CD14-positive monocyte (primary cell): ENCODE data around the gene MAD1L1. TPM values are rescaled to one million over a fixed set of nuclear protein-coding genes. Genes with fewer than 3 reads are reported as not detected.

Experiments used
- DNase-seq, 3 donors: peaks; one replicate each; pipeline ENCODE4 v3.0.0-alpha.2; 2011 to 2022
- H2AFZ ChIP-seq: 2 replicates; pipeline ENCODE4 v1.6.0; 2012; ENCODE audit warnings: mild to moderate bottlenecking, low read depth, low read length, inconsistent platforms; ENCODE audit not compliant: insufficient read depth, poor library complexity, severe bottlenecking
- H3K27ac ChIP-seq, 2 donors: 1 replicate in 1 of 2; 2 replicates in 1 of 2; pipeline ENCODE4 v1.5.1; 2012 to 2013; ENCODE audit warnings: low read length in 2 of 2, control low read depth in 1 of 2, inconsistent platforms in 1 of 2, low read depth in 1 of 2, mild to moderate bottlenecking in 1 of 2
- H3K27me3 ChIP-seq, 2 donors: one replicate each; pipeline versions ENCODE4 v1.6.0 to v1.6.1; 2011 to 2013; ENCODE audit warnings: low read length in 2 of 2; ENCODE audit not compliant: control insufficient read depth in 2 of 2, insufficient read depth in 2 of 2
- H3K36me3 ChIP-seq, 2 donors: replicated peaks in 1 of 2; 1 replicate in 1 of 2; 2 replicates in 1 of 2; pipeline versions ENCODE4 v1.5.1 to v1.6.1; 2012 to 2013; ENCODE audit warnings: low read length in 2 of 2, control low read depth in 1 of 2, inconsistent platforms in 1 of 2, mild to moderate bottlenecking in 1 of 2; ENCODE audit not compliant: insufficient read depth in 2 of 2, control insufficient read depth in 1 of 2
- H3K4me1 ChIP-seq, 2 donors: 1 replicate in 1 of 2; 2 replicates in 1 of 2; pipeline versions ENCODE4 v1.5.1 to v1.6.1; 2012 to 2013; ENCODE audit warnings: low read length in 2 of 2, control low read depth in 1 of 2, inconsistent platforms in 1 of 2, mild to moderate bottlenecking in 1 of 2, moderate library complexity in 1 of 2; ENCODE audit not compliant: insufficient read depth in 2 of 2, control insufficient read depth in 1 of 2
- H3K4me2 ChIP-seq: replicated peaks from 2 replicates; pipeline ENCODE3; 2012; ENCODE audit warnings: low read length, moderate library complexity, mild to moderate bottlenecking; ENCODE audit not compliant: poor library complexity, severe bottlenecking; ENCODE audit errors: extremely low read depth
- H3K4me3 ChIP-seq, 3 experiments: fragments of 200-600 bp in 1 of 3; sonication (generic) in 1 of 3; replicated peaks in 1 of 3; 1 replicate in 2 of 3; 2 replicates in 1 of 3; pipeline ENCODE4 v1.5.1; 2011 to 2013; ENCODE audit warnings: low read length in 3 of 3, mild to moderate bottlenecking in 3 of 3, control low read depth in 2 of 3, low read depth in 2 of 3, inconsistent platforms in 1 of 3, moderate library complexity in 1 of 3
- H3K79me2 ChIP-seq: 2 replicates; pipeline ENCODE4 v1.6.0; 2012; ENCODE audit warnings: mild to moderate bottlenecking, control low read depth, inconsistent platforms, low read length, moderate library complexity; ENCODE audit not compliant: insufficient read depth
- H3K9ac ChIP-seq: 2 replicates; pipeline ENCODE4 v1.6.0; 2017; ENCODE audit warnings: low read length, mild to moderate bottlenecking; ENCODE audit not compliant: insufficient read depth, poor library complexity, severe bottlenecking
- H3K9me3 ChIP-seq, 2 donors: replicated peaks in 1 of 2; 1 replicate in 1 of 2; 2 replicates in 1 of 2; pipeline versions ENCODE4 v1.5.1 to v1.6.1; 2012 to 2013; ENCODE audit warnings: low read length in 2 of 2, control low read depth in 1 of 2; ENCODE audit not compliant: control insufficient read depth in 1 of 2, insufficient read depth in 1 of 2
- H4K20me1 ChIP-seq: 2 replicates; pipeline ENCODE4 v1.6.0; 2012; ENCODE audit warnings: mild to moderate bottlenecking, low read length, control low read depth, moderate library complexity; ENCODE audit not compliant: insufficient read depth
- H3K27ac Mint-ChIP-seq, 7 donors: one replicate each; pipeline ENCODE4 v1.8.0; 2020; ENCODE audit warnings: mild to moderate bottlenecking in 7 of 7, mixed read lengths in 7 of 7, moderate library complexity in 6 of 7, inconsistent platforms in 2 of 7
- H3K27me3 Mint-ChIP-seq, 3 donors: one replicate each; pipeline ENCODE4 v1.8.0; 2021 to 2022; ENCODE audit warnings: low read depth in 3 of 3, mild to moderate bottlenecking in 3 of 3, mixed read lengths in 3 of 3, moderate library complexity in 3 of 3, inconsistent platforms in 1 of 3
- H3K36me3 Mint-ChIP-seq, 2 donors: one replicate each; pipeline ENCODE4 v1.8.0; 2020; ENCODE audit warnings: mixed read lengths in 2 of 2, inconsistent platforms in 1 of 2, mild to moderate bottlenecking in 1 of 2
- H3K4me1 Mint-ChIP-seq: one replicate; pipeline ENCODE4 v1.8.0; 2020; ENCODE audit warnings: mild to moderate bottlenecking, mixed read lengths
- H3K4me3 Mint-ChIP-seq, 2 donors: one replicate each; pipeline ENCODE4 v1.8.0; 2020; ENCODE audit warnings: mild to moderate bottlenecking in 2 of 2, mixed read lengths in 2 of 2, moderate library complexity in 1 of 2
- H3K9me3 Mint-ChIP-seq, 7 donors: one replicate each; pipeline ENCODE4 v1.8.0; 2020 to 2022; ENCODE audit warnings: mixed read lengths in 7 of 7, mild to moderate bottlenecking in 6 of 7, moderate library complexity in 6 of 7, inconsistent platforms in 2 of 7
- WGBS: methylation state at CpG from one replicate; pipeline ENCODE4 v1.1.5; 2013; ENCODE audit warnings: missing lambda C conversion rate; ENCODE audit not compliant: insufficient coverage; 5-methylcytosine and 5-hydroxymethylcytosine counted together
- intact Hi-C, 2 donors: fragments of 100-400 bp; cut with micrococcal nuclease; formaldehyde crosslinking; loops; one replicate each; pipeline versions ENCODE4 v1.15.0 to v1.15.1; 2023
- polyA plus RNA-seq, 3 donors: library from polyadenylated mRNA; depleted of rRNA in 1 of 3; unstranded in 2 of 3; stranded (reverse) in 1 of 3; fragments of 300-500 nt in 2 of 3; fragments of >200 nt in 1 of 3; fragmentation: Illumina TruSeq in 2 of 3; gene quantifications; 1 replicate in 2 of 3; 2 replicates in 1 of 3; pipeline ENCODE4 v1.2.3, GENCODE V29; 2012 to 2021
- TF ChIP-seq, protein P1 (sequence below): fragments of 200-600 bp; IDR thresholded peaks from one replicate; pipeline ENCODE4 v1.8.0; 2022; ENCODE audit warnings: antibody characterized with exemption, mild to moderate bottlenecking

MAD1L1 gene
- polyA plus RNA-seq, 3 donors: 22.0 to 39.4 (median 33.2) TPM

DNA sequence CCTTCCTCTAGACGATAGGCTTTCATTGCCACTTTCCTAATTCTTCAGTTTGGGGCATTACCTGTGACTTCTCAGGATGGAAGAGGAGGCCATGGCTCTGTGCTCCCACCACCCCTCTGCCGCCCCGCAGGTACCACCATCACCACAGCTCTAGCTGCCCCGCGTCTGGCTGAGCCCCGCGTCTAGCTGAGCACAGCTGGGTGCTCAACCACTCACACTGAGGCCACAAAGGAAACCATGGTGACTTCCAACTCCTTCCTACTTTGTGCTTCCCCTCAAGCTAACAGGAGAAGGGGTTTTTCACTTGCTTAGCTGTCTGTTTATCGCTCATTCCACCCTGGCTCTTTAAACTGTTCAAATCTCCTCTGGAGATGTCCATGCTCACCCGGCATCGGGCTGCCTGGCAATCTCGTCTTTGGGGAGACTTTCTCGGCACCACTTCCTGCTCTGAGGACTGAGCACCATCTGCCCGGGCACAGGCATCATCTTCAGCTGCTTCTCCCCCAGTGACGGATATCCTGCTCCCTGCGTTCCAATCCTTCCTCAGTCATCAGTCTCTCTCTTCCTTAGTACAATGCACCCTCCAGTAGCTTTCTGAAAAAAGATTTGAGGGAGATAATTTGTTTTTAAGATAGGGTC is 59.4 kb downstream of the MAD1L1 start:
- H3K4me1 ChIP-seq: no peaks in the 10 kb centered on the region
- peak overlapping the region in 4 of 7 donors; percentile 7 to 50 (median 18) for H3K27ac Mint-ChIP-seq
- intact Hi-C loops: no loop called here
- TF ChIP-seq, protein P1, sequence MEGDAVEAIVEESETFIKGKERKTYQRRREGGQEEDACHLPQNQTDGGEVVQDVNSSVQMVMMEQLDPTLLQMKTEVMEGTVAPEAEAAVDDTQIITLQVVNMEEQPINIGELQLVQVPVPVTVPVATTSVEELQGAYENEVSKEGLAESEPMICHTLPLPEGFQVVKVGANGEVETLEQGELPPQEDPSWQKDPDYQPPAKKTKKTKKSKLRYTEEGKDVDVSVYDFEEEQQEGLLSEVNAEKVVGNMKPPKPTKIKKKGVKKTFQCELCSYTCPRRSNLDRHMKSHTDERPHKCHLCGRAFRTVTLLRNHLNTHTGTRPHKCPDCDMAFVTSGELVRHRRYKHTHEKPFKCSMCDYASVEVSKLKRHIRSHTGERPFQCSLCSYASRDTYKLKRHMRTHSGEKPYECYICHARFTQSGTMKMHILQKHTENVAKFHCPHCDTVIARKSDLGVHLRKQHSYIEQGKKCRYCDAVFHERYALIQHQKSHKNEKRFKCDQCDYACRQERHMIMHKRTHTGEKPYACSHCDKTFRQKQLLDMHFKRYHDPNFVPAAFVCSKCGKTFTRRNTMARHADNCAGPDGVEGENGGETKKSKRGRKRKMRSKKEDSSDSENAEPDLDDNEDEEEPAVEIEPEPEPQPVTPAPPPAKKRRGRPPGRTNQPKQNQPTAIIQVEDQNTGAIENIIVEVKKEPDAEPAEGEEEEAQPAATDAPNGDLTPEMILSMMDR: no peak
- H3K79me2 ChIP-seq: no peaks in the 10 kb centered on the region
- H3K4me3 ChIP-seq: no peak overlapping the region
- H3K9me3 Mint-ChIP-seq: peaks cover 0 to 3% (median 0%) of the 10 kb centered on the region in 7 donors
- no peak overlapping the region for H3K9ac ChIP-seq
- no peak overlapping the region for H3K27ac ChIP-seq
- peaks cover 10 to 36% of the 10 kb centered on the region in 2 donors for H3K36me3 ChIP-seq
- peaks cover 5% of the 10 kb centered on the region for H3K4me1 Mint-ChIP-seq
- no peaks in the 10 kb centered on the region for H3K27me3 ChIP-seq
- WGBS: 48% methylated on average over 12 of the region's 15 CpGs
- H3K27me3 Mint-ChIP-seq: peaks cover 0 to 2% (median 1%) of the 10 kb centered on the region in 3 donors
- H3K9me3 ChIP-seq: no peaks in the 10 kb centered on the region
- H2AFZ ChIP-seq: no peak overlapping the region
- H3K36me3 Mint-ChIP-seq: peaks cover 50 to 65% of the 10 kb centered on the region in 2 donors
- no peaks in the 10 kb centered on the region for H4K20me1 ChIP-seq
- H3K4me2 ChIP-seq: no peak overlapping the region
- DNase-seq: no peak
- H3K4me3 Mint-ChIP-seq: no peak overlapping the region

DNA sequence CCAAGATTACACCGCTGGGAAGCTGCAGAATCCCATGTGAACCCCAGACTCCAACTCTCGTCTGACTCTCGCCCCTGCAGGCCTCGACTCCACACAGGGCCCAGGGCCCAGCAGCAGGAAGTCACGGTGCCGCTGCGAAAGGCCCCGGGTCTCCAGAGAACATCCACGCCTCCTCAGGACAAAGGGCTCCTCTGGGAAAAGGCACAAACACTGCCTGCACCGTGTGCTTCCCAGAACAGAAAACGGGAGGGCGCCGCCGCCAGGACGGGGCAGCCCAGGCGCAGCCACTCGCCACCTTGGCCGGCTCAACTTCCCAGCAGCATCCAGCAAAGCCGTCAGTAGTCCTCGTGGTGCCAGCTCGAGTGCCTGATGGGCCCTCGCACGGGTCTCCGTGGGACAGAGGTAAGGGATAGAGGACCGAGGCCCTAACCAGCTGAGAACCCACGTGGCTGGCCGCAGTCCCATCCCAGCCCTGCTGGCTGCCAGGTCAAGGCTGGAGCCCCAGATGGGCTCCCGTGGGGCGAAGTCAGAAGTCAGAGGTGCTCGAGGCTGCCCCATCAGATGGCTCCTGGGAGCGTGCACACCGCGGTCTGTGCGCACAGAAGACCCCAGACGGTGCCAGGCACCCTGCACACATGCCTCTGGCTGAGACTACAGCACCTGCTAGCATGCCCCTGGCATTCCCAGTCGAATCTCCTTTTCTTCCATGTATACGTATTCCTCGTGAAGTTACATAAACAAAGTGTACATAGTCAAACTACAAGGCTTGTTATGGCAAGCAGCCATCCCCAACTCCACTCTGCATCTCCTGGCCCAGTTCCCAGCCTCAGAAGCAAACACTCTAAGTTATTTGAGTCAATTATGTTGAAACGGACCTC is 60.2 kb downstream of the MAD1L1 start:
- DNase-seq: no peak
- no peak overlapping the region for H2AFZ ChIP-seq
- peaks cover 0 to 3% (median 0%) of the 10 kb centered on the region in 7 donors for H3K9me3 Mint-ChIP-seq
- H3K4me1 Mint-ChIP-seq: peaks cover 5% of the 10 kb centered on the region
- no peak overlapping the region for H3K9ac ChIP-seq
- H4K20me1 ChIP-seq: no peaks in the 10 kb centered on the region
- no peaks in the 10 kb centered on the region for H3K4me1 ChIP-seq
- H3K27me3 Mint-ChIP-seq: peaks cover 0 to 2% (median 1%) of the 10 kb centered on the region in 3 donors
- H3K36me3 Mint-ChIP-seq: peaks cover 51 to 60% of the 10 kb centered on the region in 2 donors
- H3K27ac Mint-ChIP-seq: peak overlapping the region in 1 of 7 donors; percentile 7
- TF ChIP-seq, protein P1: no peak
- intact Hi-C loops: no loop called here
- no peak overlapping the region for H3K27ac ChIP-seq
- no peaks in the 10 kb centered on the region for H3K9me3 ChIP-seq
- H3K4me3 ChIP-seq: no peak overlapping the region
- H3K4me3 Mint-ChIP-seq: no peak overlapping the region
- H3K4me2 ChIP-seq: no peak overlapping the region
- peaks cover 10 to 35% of the 10 kb centered on the region in 2 donors for H3K36me3 ChIP-seq
- WGBS: 94% methylated on average over 39 of the region's 39 CpGs
- no peaks in the 10 kb centered on the region for H3K79me2 ChIP-seq
- no peaks in the 10 kb centered on the region for H3K27me3 ChIP-seq
